ENCODE data around the gene LPIN1.
"Not testable (repeated sequence)": the region's sequence is repeated elsewhere in the genome, so short reads cannot be mapped to it uniquely, and the experiment has no call there.

Gene LPIN1

GRCh38 chr2:11820650-11821049 lies 74.2 kb downstream of the LPIN1 start:
- no peaks in the 10 kb centered on the region for H3K79me2 ChIP-seq (ENCODE audit: low read length)
- H2AFZ ChIP-seq (ENCODE audit: low read depth, low read length): no peak overlapping the region
- H3K36me3 ChIP-seq (replicated peaks; ENCODE audit: low read depth, low read length): peaks cover 54% of the 10 kb centered on the region
- no peak overlapping the region for H3K4me3 ChIP-seq (ENCODE audit: low read length)
- H3K9me3 ChIP-seq (ENCODE audit: insufficient read depth, low read length): no peaks in the 10 kb centered on the region
- H3K27me3 ChIP-seq (ENCODE audit: low read depth, low read length): peaks cover 16% of the 10 kb centered on the region
- no peak overlapping the region for H3K9ac ChIP-seq (ENCODE audit: low read length)
- H3K27ac ChIP-seq (ENCODE audit: low read length): no peak overlapping the region
- H3K4me1 ChIP-seq (ENCODE audit: low read length): no peaks in the 10 kb centered on the region
- H4K20me1 ChIP-seq (ENCODE audit: insufficient read depth, low read length): peaks cover 25% of the 10 kb centered on the region
- no peak for TF ChIP-seq EZH2phosphoT487 (IDR thresholded peaks at IDR 0.05; ENCODE audit: low read depth)
- H3K4me2 ChIP-seq (ENCODE audit: low read length): no peak overlapping the region

GRCh38 chr2:11821705-11822104 lies 75.3 kb downstream of the LPIN1 start:
- Histone ChIP-seq H3K9ac (ENCODE audit: low read length) (no peak overlapping the region), H3K27ac (ENCODE audit: low read length) (no peak overlapping the region), H4K20me1 (ENCODE audit: insufficient read depth, low read length) (peaks cover 29% of the 10 kb centered on the region), H3K4me3 (ENCODE audit: low read length) (no peak overlapping the region), H3K36me3 (replicated peaks; ENCODE audit: low read depth, low read length) (peaks cover 52% of the 10 kb centered on the region), H3K4me1 (ENCODE audit: low read length) (peaks cover 7% of the 10 kb centered on the region), H3K27me3 (ENCODE audit: low read depth, low read length) (peaks cover 16% of the 10 kb centered on the region), H2AFZ (ENCODE audit: low read depth, low read length) (no peak overlapping the region), H3K9me3 (ENCODE audit: insufficient read depth, low read length) (no peaks in the 10 kb centered on the region), H3K4me2 (ENCODE audit: low read length) (no peak overlapping the region), H3K79me2 (ENCODE audit: low read length) (no peaks in the 10 kb centered on the region)
- TF ChIP-seq, protein P1, sequence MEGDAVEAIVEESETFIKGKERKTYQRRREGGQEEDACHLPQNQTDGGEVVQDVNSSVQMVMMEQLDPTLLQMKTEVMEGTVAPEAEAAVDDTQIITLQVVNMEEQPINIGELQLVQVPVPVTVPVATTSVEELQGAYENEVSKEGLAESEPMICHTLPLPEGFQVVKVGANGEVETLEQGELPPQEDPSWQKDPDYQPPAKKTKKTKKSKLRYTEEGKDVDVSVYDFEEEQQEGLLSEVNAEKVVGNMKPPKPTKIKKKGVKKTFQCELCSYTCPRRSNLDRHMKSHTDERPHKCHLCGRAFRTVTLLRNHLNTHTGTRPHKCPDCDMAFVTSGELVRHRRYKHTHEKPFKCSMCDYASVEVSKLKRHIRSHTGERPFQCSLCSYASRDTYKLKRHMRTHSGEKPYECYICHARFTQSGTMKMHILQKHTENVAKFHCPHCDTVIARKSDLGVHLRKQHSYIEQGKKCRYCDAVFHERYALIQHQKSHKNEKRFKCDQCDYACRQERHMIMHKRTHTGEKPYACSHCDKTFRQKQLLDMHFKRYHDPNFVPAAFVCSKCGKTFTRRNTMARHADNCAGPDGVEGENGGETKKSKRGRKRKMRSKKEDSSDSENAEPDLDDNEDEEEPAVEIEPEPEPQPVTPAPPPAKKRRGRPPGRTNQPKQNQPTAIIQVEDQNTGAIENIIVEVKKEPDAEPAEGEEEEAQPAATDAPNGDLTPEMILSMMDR (IDR thresholded peaks at IDR 0.05; ENCODE audit: low read depth, low read length): no peak
- no peak for TF ChIP-seq EZH2phosphoT487 (IDR thresholded peaks at IDR 0.05; ENCODE audit: low read depth)

- not testable (repeated sequence) for H3K9me3 ChIP-seq (ENCODE audit: insufficient read depth, low read length); H3K9ac ChIP-seq (ENCODE audit: low read length); H3K4me3 ChIP-seq (ENCODE audit: low read length); H2AFZ ChIP-seq (ENCODE audit: low read depth, low read length); H3K4me2 ChIP-seq (ENCODE audit: low read length); H3K79me2 ChIP-seq (ENCODE audit: low read length); H3K27ac ChIP-seq (ENCODE audit: low read length)
- Histone ChIP-seq H4K20me1 (ENCODE audit: insufficient read depth, low read length) (peaks cover 35% of the 10 kb centered on the region), H3K27me3 (ENCODE audit: low read depth, low read length) (peaks cover 16% of the 10 kb centered on the region), H3K4me1 (ENCODE audit: low read length) (peaks cover 14% of the 10 kb centered on the region), H3K36me3 (replicated peaks; ENCODE audit: low read depth, low read length) (peaks cover 48% of the 10 kb centered on the region)
Measured at GRCh38 chr2:11822359-11822745, 75.9 kb downstream of the LPIN1 start.

GRCh38 chr2:11822746-11823451 lies 76.5 kb downstream of the LPIN1 start:
- Histone ChIP-seq H3K4me1 (ENCODE audit: low read length) (peaks cover 19% of the 10 kb centered on the region), H3K9ac (ENCODE audit: low read length) (no peak overlapping the region), H3K79me2 (ENCODE audit: low read length) (no peaks in the 10 kb centered on the region), H4K20me1 (ENCODE audit: insufficient read depth, low read length) (peaks cover 39% of the 10 kb centered on the region), H3K9me3 (ENCODE audit: insufficient read depth, low read length) (no peaks in the 10 kb centered on the region), H3K4me2 (ENCODE audit: low read length) (no peak overlapping the region), H2AFZ (ENCODE audit: low read depth, low read length) (no peak overlapping the region), H3K27me3 (ENCODE audit: low read depth, low read length) (peaks cover 16% of the 10 kb centered on the region), H3K27ac (ENCODE audit: low read length) (no peak overlapping the region), H3K36me3 (replicated peaks; ENCODE audit: low read depth, low read length) (peaks cover 48% of the 10 kb centered on the region), H3K4me3 (ENCODE audit: low read length) (no peak overlapping the region)
- TF ChIP-seq EZH2phosphoT487 (IDR thresholded peaks at IDR 0.05; ENCODE audit: low read depth): no peak
- TF ChIP-seq, protein P1 (IDR thresholded peaks at IDR 0.05; ENCODE audit: low read depth, low read length): no peak

DNA sequence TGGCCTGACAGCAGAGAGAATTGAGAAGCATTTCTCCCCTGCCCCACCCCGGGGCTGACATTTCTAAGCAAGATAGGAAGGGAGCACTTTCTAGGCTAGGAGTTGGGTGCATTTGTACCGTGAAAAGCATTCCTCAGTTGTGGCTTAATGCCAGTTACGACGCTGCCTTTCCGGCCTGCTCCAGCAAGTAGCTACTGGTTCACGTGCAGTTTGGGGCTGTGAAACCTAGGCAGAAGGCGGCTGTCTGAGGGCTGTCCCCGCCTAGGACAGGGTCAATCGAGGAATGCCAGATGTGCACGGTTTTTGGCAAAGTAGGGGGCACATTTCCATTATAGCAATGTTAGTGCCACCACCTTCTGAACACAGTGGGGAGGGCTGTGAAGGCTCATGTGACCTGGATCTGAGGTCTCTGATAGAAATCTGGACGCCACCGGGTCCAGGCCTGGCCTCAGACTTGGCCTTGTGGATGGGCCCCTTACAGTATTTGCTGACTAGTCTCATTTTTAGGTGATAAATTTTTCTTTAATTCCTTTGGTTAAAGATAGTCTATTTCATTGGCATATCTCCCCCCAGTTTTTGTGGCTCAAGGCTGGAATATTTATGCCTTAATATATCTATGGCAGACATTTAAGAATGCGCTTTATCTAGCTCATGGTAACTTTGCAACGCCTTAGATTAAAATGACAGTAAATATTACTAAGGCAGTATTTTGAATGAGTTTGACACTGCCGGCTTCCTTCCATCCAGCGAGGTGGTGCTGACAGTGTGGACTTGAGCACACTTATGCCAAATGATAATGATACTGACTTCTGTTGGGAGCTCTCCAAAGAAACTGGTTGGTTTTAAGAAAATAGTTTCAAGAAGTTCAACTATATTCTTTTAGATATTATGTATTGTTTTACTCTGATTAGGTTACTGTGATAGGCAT lies 78.7 kb downstream of the LPIN1 start:
- H3K27ac ChIP-seq (ENCODE audit: low read length): no peak overlapping the region
- no peak overlapping the region for H2AFZ ChIP-seq (ENCODE audit: low read depth, low read length)
- H3K36me3 ChIP-seq (replicated peaks; ENCODE audit: low read depth, low read length): peaks cover 37% of the 10 kb centered on the region
- H4K20me1 ChIP-seq (ENCODE audit: insufficient read depth, low read length): peaks cover 42% of the 10 kb centered on the region
- peaks cover 16% of the 10 kb centered on the region for H3K27me3 ChIP-seq (ENCODE audit: low read depth, low read length)
- no peak overlapping the region for H3K4me3 ChIP-seq (ENCODE audit: low read length)
- H3K4me2 ChIP-seq (ENCODE audit: low read length): no peak overlapping the region
- H3K9ac ChIP-seq (ENCODE audit: low read length): no peak overlapping the region
- no peaks in the 10 kb centered on the region for H3K79me2 ChIP-seq (ENCODE audit: low read length)
- H3K9me3 ChIP-seq (ENCODE audit: insufficient read depth, low read length): no peaks in the 10 kb centered on the region
- peaks cover 42% of the 10 kb centered on the region for H3K4me1 ChIP-seq (ENCODE audit: low read length)
- TF ChIP-seq, protein P1 (IDR thresholded peaks at IDR 0.05; ENCODE audit: low read depth, low read length): no peak
- no peak for TF ChIP-seq EZH2phosphoT487 (IDR thresholded peaks at IDR 0.05; ENCODE audit: low read depth)

All from OCI-LY3 (cell line).